GM23338 (cell line): ENCODE measurements around the gene TAF4. TPM values are rescaled to one million over a fixed set of nuclear protein-coding genes. Genes with fewer than 3 reads are reported as not detected.
"Not testable (repeated sequence)": the region's sequence is repeated elsewhere in the genome, so short reads cannot be mapped to it uniquely, and the experiment has no call there.

Experiments
- ATAC-seq: fragments of 200-7000 bp; cut with Tn5 transposase; 3 replicates; pipeline ENCODE4 v1.9.1; 2020
- DNase-seq: peaks from one replicate; pipeline ENCODE4 v3.0.0-alpha.2; 2015; ENCODE audit warnings: low spot score
- H2AFZ ChIP-seq: fragments of 200-600 bp; sonication (generic); 2 replicates; pipeline ENCODE4 v1.8.0; 2016; ENCODE audit warnings: antibody characterized with exemption, mild to moderate bottlenecking, moderate library complexity
- H3F3A ChIP-seq: fragments of 200-600 bp; sonication (generic); replicated peaks from 2 replicates; pipeline ENCODE4 v1.8.0; 2017; ENCODE audit warnings: antibody characterized with exemption, mixed run types, low read depth
- H3K27ac ChIP-seq: fragments of 200-600 bp; sonication (generic); 2 replicates; pipeline ENCODE4 v1.6.1; 2016; ENCODE audit warnings: low read depth
- H3K27me3 ChIP-seq: fragments of 200-600 bp; sonication (generic); 2 replicates; pipeline ENCODE4 v1.8.0; 2016; ENCODE audit warnings: mild to moderate bottlenecking, mixed run types, moderate library complexity; ENCODE audit not compliant: insufficient read depth
- H3K36me3 ChIP-seq: fragments of 200-600 bp; sonication (generic); 2 replicates; pipeline ENCODE4 v1.8.0; 2016; ENCODE audit warnings: mild to moderate bottlenecking; ENCODE audit not compliant: insufficient read depth
- H3K4me1 ChIP-seq: fragments of 200-600 bp; sonication (generic); 2 replicates; pipeline ENCODE4 v1.8.0; 2016; ENCODE audit warnings: mild to moderate bottlenecking, moderate library complexity; ENCODE audit not compliant: insufficient read depth
- H3K4me2 ChIP-seq: fragments of 200-600 bp; sonication (generic); 2 replicates; pipeline ENCODE4 v1.7.1; 2017; ENCODE audit warnings: mixed run types
- H3K4me3 ChIP-seq: fragments of 200-600 bp; sonication (generic); 2 replicates; pipeline ENCODE4 v1.6.1; 2016; ENCODE audit warnings: mixed run types
- H3K79me2 ChIP-seq: fragments of 200-600 bp; sonication (generic); replicated peaks from 2 replicates; pipeline ENCODE4 v1.8.0; 2017; ENCODE audit warnings: mild to moderate bottlenecking; ENCODE audit not compliant: insufficient read depth
- H3K9me2 ChIP-seq: fragments of 200-600 bp; sonication (generic); 2 replicates; pipeline ENCODE4 v1.8.0; 2017; ENCODE audit not compliant: insufficient read depth
- H4K20me1 ChIP-seq: fragments of 200-600 bp; sonication (generic); replicated peaks from 2 replicates; pipeline ENCODE4 v1.8.0; 2017; ENCODE audit warnings: mild to moderate bottlenecking; ENCODE audit not compliant: insufficient read depth
- H3K27ac Mint-ChIP-seq: 2 replicates; pipeline ENCODE4 v1.8.0; 2020; ENCODE audit warnings: inconsistent platforms, mild to moderate bottlenecking, moderate library complexity, mixed read lengths
- H3K27me3 Mint-ChIP-seq: 3 replicates; pipeline ENCODE4 v1.8.0; 2022; ENCODE audit warnings: low read depth, mild to moderate bottlenecking, moderate library complexity, mixed read lengths, inconsistent platforms; ENCODE audit not compliant: insufficient read depth, poor library complexity
- H3K36me3 Mint-ChIP-seq: 3 replicates; pipeline ENCODE4 v1.8.0; 2021; ENCODE audit warnings: low read depth, mild to moderate bottlenecking, inconsistent platforms, moderate library complexity, mixed read lengths
- H3K4me1 Mint-ChIP-seq: 3 replicates; pipeline ENCODE4 v1.8.0; 2020; ENCODE audit warnings: mild to moderate bottlenecking, inconsistent platforms, mixed read lengths
- H3K4me3 Mint-ChIP-seq: 3 replicates; pipeline ENCODE4 v1.8.0; 2021; ENCODE audit warnings: moderate library complexity, mild to moderate bottlenecking, inconsistent platforms, mixed read lengths
- H3K9me3 Mint-ChIP-seq: 3 replicates; pipeline ENCODE4 v1.8.0; 2020; ENCODE audit warnings: moderate library complexity, mild to moderate bottlenecking, inconsistent platforms, mixed read lengths
- CREB1 ChIP-seq: fragments of 250-450 bp; sonication (Bioruptor Pico); IDR thresholded peaks from 2 replicates; pipeline ENCODE4 v1.5.0; 2020; ENCODE audit warnings: low read depth, mild to moderate bottlenecking, moderate library complexity
- NANOG ChIP-seq: IDR thresholded peaks from 2 replicates; pipeline ENCODE4 v1.6.1; 2016; ENCODE audit warnings: antibody characterized with exemption, borderline replicate concordance
- polyA plus RNA-seq: library from polyadenylated mRNA; unstranded; fragments of >200 nt; fragmentation: Nextera tagmentation; extraction: Ambion mirVana; gene quantifications from 2 replicates; pipeline ENCODE4 v1.2.1, GENCODE V29; 2016
- total RNA-seq: library from RNA; depleted of rRNA; stranded (reverse); fragments of >200 nt; shearing (Covaris generic); gene quantifications from 2 replicates; pipeline ENCODE4 v1.2.3, GENCODE V29; 2014
- TF ChIP-seq, protein P1 (sequence below): IDR thresholded peaks from 2 replicates; pipeline ENCODE4 v1.6.1; 2016; ENCODE audit warnings: antibody characterized with exemption
- TF ChIP-seq, protein P2 (sequence below): fragments of 250-450 bp; sonication (Bioruptor Pico); IDR thresholded peaks from 2 replicates; pipeline ENCODE4 v1.5.0; 2020; ENCODE audit warnings: mild to moderate bottlenecking, moderate library complexity

TAF4 gene
- total and polyA plus RNA-seq, 2 experiments from 2014 or later: 7.2 to 60.0 TPM

- H3K36me3 Mint-ChIP-seq: peaks cover 51% of the 10 kb centered on the region
Observed at GRCh38 chr20:61984431-61984830, 81.2 kb downstream of the TAF4 start.

DNA sequence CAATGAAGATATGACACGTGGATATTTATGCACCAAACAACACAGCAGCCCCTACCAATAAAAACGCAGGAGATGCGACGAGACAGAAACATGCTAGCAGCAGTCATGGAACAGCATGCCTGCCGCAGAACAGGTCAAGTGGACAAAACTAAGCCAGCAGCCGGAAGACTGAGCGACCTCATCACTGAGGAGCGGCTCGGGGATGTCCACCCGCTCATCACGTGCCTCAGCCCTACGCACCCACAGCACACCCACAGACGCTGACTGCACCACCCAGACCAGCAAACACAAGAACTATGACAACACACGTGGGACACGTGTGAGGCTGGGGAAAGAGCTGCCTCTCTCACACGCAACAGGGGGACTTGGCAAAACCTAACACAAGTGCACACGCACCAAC is 81.7 kb downstream of the TAF4 start:
- Histone ChIP-seq H3K79me2 (peaks cover 32% of the 10 kb centered on the region), H3K36me3 (no peaks in the 10 kb centered on the region), H3K4me3 (no peak overlapping the region), H3F3A (no peaks in the 10 kb centered on the region), H3K9me2 (no peaks in the 10 kb centered on the region), H3K4me2 (no peak overlapping the region), H3K27me3 (no peaks in the 10 kb centered on the region), H3K4me1 (no peaks in the 10 kb centered on the region), H2AFZ (no peak overlapping the region), H3K27ac (no peak overlapping the region), H4K20me1 (peaks cover 11% of the 10 kb centered on the region)
- Mint-ChIP-seq H3K27ac (no peak overlapping the region), H3K27me3 (peaks cover 14% of the 10 kb centered on the region), H3K9me3 (peaks cover 7% of the 10 kb centered on the region; the same call in 2 of the 3 replicates), H3K36me3 (peaks cover 51% of the 10 kb centered on the region), H3K4me3 (no peak overlapping the region; the same call in 2 of the 3 replicates), H3K4me1 (no peaks in the 10 kb centered on the region; the same call in 2 of the 3 replicates)
- TF ChIP-seq NANOG: no peak
- TF ChIP-seq, protein P1, sequence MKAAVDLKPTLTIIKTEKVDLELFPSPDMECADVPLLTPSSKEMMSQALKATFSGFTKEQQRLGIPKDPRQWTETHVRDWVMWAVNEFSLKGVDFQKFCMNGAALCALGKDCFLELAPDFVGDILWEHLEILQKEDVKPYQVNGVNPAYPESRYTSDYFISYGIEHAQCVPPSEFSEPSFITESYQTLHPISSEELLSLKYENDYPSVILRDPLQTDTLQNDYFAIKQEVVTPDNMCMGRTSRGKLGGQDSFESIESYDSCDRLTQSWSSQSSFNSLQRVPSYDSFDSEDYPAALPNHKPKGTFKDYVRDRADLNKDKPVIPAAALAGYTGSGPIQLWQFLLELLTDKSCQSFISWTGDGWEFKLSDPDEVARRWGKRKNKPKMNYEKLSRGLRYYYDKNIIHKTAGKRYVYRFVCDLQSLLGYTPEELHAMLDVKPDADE: no peak
- no peak for ATAC-seq
- no peak for DNase-seq

More at GRCh38 chr20:61984431-61984830, 81.2 kb downstream of the TAF4 start:
- not testable (repeated sequence) for H3K27ac ChIP-seq, H4K20me1 ChIP-seq, H3K4me3 ChIP-seq, H2AFZ ChIP-seq, H3F3A ChIP-seq, H3K36me3 ChIP-seq, DNase-seq, H3K4me3 Mint-ChIP-seq, H3K4me2 ChIP-seq, H3K27ac Mint-ChIP-seq, H3K4me1 Mint-ChIP-seq, H3K27me3 ChIP-seq, H3K9me2 ChIP-seq, H3K4me1 ChIP-seq, ATAC-seq, H3K9me3 Mint-ChIP-seq
- peaks cover 15% of the 10 kb centered on the region for H3K27me3 Mint-ChIP-seq
- peaks cover 32% of the 10 kb centered on the region for H3K79me2 ChIP-seq

DNA sequence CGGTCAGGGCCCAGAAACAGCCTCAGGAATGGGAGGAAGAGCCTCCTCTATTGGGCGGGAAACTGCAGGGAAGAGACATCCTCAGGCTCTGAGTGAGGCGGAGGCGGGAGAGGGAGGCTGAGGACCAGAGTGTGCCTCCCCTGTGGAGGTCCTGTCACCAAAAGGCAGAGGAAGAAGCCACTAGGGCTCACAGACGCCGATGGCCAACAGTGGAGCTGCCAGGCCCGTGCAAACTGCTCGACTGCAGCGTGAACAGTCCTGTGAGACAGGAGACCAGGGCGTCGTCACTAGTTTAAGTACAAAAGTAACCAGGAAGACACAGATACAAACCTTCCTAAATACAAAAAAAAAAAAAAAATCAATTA is 82.7 kb downstream of the TAF4 start:
- Histone ChIP-seq H3F3A (no peaks in the 10 kb centered on the region), H3K79me2 (peaks cover 25% of the 10 kb centered on the region), H2AFZ (no peak overlapping the region), H3K4me2 (no peak overlapping the region), H3K9me2 (no peaks in the 10 kb centered on the region), H3K36me3 (no peaks in the 10 kb centered on the region), H3K27ac (no peak overlapping the region), H3K4me1 (no peaks in the 10 kb centered on the region), H3K27me3 (no peaks in the 10 kb centered on the region), H4K20me1 (peaks cover 13% of the 10 kb centered on the region), H3K4me3 (no peak overlapping the region)
- H3K4me1 Mint-ChIP-seq: no peaks in the 10 kb centered on the region; the same call in 2 of the 3 replicates
- H3K9me3 Mint-ChIP-seq: peaks cover 7% of the 10 kb centered on the region; the same call in 2 of the 3 replicates
- TF ChIP-seq, protein P1: no peak
- no peak for TF ChIP-seq NANOG
- TF ChIP-seq, protein P2, sequence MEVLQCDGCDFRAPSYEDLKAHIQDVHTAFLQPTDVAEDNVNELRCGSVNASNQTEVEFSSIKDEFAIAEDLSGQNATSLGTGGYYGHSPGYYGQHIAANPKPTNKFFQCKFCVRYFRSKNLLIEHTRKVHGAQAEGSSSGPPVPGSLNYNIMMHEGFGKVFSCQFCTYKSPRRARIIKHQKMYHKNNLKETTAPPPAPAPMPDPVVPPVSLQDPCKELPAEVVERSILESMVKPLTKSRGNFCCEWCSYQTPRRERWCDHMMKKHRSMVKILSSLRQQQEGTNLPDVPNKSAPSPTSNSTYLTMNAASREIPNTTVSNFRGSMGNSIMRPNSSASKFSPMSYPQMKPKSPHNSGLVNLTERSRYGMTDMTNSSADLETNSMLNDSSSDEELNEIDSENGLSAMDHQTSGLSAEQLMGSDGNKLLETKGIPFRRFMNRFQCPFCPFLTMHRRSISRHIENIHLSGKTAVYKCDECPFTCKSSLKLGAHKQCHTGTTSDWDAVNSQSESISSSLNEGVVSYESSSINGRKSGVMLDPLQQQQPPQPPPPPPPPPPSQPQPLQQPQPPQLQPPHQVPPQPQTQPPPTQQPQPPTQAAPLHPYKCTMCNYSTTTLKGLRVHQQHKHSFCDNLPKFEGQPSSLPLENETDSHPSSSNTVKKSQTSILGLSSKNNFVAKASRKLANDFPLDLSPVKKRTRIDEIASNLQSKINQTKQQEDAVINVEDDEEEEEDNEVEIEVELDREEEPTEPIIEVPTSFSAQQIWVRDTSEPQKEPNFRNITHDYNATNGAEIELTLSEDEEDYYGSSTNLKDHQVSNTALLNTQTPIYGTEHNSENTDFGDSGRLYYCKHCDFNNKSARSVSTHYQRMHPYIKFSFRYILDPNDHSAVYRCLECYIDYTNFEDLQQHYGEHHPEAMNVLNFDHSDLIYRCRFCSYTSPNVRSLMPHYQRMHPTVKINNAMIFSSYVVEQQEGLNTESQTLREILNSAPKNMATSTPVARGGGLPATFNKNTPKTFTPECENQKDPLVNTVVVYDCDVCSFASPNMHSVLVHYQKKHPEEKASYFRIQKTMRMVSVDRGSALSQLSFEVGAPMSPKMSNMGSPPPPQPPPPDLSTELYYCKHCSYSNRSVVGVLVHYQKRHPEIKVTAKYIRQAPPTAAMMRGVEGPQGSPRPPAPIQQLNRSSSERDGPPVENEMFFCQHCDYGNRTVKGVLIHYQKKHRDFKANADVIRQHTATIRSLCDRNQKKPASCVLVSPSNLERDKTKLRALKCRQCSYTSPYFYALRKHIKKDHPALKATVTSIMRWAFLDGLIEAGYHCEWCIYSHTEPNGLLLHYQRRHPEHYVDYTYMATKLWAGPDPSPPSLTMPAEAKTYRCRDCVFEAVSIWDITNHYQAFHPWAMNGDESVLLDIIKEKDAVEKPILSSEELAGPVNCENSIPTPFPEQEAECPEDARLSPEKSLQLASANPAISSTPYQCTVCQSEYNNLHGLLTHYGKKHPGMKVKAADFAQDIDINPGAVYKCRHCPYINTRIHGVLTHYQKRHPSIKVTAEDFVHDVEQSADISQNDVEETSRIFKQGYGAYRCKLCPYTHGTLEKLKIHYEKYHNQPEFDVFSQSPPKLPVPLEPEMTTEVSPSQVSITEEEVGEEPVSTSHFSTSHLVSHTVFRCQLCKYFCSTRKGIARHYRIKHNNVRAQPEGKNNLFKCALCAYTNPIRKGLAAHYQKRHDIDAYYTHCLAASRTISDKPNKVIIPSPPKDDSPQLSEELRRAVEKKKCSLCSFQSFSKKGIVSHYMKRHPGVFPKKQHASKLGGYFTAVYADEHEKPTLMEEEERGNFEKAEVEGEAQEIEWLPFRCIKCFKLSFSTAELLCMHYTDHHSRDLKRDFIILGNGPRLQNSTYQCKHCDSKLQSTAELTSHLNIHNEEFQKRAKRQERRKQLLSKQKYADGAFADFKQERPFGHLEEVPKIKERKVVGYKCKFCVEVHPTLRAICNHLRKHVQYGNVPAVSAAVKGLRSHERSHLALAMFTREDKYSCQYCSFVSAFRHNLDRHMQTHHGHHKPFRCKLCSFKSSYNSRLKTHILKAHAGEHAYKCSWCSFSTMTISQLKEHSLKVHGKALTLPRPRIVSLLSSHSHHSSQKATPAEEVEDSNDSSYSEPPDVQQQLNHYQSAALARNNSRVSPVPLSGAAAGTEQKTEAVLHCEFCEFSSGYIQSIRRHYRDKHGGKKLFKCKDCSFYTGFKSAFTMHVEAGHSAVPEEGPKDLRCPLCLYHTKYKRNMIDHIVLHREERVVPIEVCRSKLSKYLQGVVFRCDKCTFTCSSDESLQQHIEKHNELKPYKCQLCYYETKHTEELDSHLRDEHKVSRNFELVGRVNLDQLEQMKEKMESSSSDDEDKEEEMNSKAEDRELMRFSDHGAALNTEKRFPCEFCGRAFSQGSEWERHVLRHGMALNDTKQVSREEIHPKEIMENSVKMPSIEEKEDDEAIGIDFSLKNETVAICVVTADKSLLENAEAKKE (CRISPR knock-in tag): no peak
- TF ChIP-seq CREB1 (CRISPR knock-in tag): no peak
- no peak for DNase-seq
- H3K27me3 Mint-ChIP-seq: peaks cover 11% of the 10 kb centered on the region
- no peak overlapping the region for H3K4me3 Mint-ChIP-seq
- H3K27ac Mint-ChIP-seq: no peak overlapping the region
- peaks cover 46% of the 10 kb centered on the region for H3K36me3 Mint-ChIP-seq
- ATAC-seq: no peak
